Upper lobe of left lung (tissue), 4 donors: Measurements from ENCODE around the gene CBR4.

Experiments used
- CTCF ChIP-seq, 6 experiments: fragments of 450-650 bp in 4 of 6; fragments of 200-600 bp in 2 of 6; sonication (generic) in 2 of 6; IDR thresholded peaks; one replicate each; pipeline ENCODE4 v1.5.1; 2016 to 2019; ENCODE audit warnings: antibody characterized with exemption in 6 of 6
- EP300 ChIP-seq, 4 donors: sonication (generic); formaldehyde crosslinking; IDR thresholded peaks; one replicate each; pipeline ENCODE4 v1.5.1; 2017; ENCODE audit warnings: antibody characterized with exemption in 4 of 4, control low read depth in 2 of 4
- POLR2A ChIP-seq, 4 donors: fragments of 450-650 bp; IDR thresholded peaks; one replicate each; pipeline ENCODE4 v1.5.1; 2016 to 2017; ENCODE audit warnings: antibody characterized with exemption in 4 of 4, mild to moderate bottlenecking in 2 of 4
- POLR2AphosphoS5 ChIP-seq, 2 donors: sonication (generic); formaldehyde crosslinking; IDR thresholded peaks; one replicate each; pipeline ENCODE4 v1.5.1; 2017; ENCODE audit warnings: antibody characterized with exemption in 2 of 2

- TF ChIP-seq CTCF (IDR thresholded peaks at IDR 0.05): peak; percentile 18 to 62 (median 46)
- TF ChIP-seq EP300 (IDR thresholded peaks at IDR 0.05): peak in 1 of 4 donors; percentile 51
- TF ChIP-seq POLR2AphosphoS5 (IDR thresholded peaks at IDR 0.05): peak; percentile 87 to 94
- TF ChIP-seq POLR2A (IDR thresholded peaks at IDR 0.05): peak in 3 of 4 donors; percentile 3 to 93 (median 85)
Measured at GRCh38 chr4:169010125-169011023, at the start of gene CBR4.
